ENCODE results near the gene STK24. TPM values are rescaled to one million over a fixed set of nuclear protein-coding genes. Genes with fewer than 3 reads are reported as not detected.

STK24 gene
- total RNA-seq, 1 donor from 2014 or later: 88.4 TPM

DNA sequence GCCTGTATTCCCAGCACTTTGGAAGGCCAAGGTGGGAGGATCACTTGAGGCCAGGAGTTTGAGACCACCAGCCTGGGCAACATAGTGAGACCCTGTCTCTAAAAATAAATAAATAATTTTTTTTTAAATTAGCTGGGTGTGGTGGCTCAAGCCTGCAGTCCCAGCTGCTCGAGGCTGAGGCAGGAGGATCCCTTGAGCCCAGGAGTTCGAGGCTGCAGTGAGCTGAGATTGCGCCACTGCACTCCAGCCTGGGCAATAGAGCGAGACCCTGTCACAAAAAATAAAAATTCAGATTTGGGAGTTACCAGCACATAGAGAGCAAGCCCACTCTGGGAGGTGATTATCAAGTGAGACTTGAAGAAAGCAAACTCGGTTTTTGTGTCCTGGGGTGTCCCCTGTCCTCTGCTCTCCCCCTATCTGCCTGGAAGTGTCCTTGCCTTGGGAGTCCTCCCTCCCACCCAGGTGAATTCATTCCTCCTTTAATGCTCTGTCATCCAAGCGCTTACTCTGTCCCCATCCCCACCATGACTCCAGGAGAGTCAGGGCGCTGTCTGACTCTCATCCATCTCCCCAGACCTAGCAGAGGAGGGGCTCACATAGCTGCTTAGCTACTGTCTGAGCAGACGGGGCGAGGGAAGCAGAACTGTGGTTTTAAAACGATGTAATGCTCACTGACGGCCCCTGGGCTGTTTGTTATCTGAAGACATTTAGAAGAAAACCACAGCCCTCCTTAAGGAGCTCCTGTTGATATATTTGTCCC is 146.8 kb downstream of the STK24 start:
- Mint-ChIP-seq H3K4me1 (peaks cover 11% of the 10 kb centered on the region), H3K27me3 (ENCODE audit: low read depth) (no peaks in the 10 kb centered on the region), H3K27ac (peak overlapping the region; percentile 75), H3K36me3 (peaks cover 49% of the 10 kb centered on the region), H3K4me3 (no peak overlapping the region), H3K9me3 (no peaks in the 10 kb centered on the region)
- TF ChIP-seq, protein P1, sequence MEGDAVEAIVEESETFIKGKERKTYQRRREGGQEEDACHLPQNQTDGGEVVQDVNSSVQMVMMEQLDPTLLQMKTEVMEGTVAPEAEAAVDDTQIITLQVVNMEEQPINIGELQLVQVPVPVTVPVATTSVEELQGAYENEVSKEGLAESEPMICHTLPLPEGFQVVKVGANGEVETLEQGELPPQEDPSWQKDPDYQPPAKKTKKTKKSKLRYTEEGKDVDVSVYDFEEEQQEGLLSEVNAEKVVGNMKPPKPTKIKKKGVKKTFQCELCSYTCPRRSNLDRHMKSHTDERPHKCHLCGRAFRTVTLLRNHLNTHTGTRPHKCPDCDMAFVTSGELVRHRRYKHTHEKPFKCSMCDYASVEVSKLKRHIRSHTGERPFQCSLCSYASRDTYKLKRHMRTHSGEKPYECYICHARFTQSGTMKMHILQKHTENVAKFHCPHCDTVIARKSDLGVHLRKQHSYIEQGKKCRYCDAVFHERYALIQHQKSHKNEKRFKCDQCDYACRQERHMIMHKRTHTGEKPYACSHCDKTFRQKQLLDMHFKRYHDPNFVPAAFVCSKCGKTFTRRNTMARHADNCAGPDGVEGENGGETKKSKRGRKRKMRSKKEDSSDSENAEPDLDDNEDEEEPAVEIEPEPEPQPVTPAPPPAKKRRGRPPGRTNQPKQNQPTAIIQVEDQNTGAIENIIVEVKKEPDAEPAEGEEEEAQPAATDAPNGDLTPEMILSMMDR (IDR thresholded peaks at IDR 0.05; ENCODE audit: unreplicated experiment): no peak
- no peak for DNase-seq (ENCODE audit: low spot score in 2 of 2, unreplicated experiment in 2 of 2)

DNA sequence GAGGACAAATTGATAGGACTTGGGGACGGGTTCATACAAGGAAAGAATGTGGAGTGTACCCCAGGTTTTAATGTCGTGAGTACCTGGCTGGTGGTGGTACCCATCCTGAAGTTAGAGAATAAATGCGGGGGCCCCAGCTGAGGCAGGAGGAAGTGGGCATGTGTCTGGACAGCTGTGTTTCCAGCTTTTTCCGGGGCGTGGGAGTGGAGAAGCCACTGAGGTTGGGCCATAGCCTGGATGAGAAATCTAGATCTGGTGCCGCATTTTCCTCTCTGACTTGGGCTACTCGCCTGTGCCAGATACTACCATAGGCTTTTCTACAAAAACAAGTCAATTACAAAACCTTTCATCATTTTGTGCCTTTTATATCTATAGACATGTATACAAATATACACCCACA is 147.4 kb downstream of the STK24 start:
- Mint-ChIP-seq H3K9me3 (no peaks in the 10 kb centered on the region), H3K27ac (no peak overlapping the region), H3K4me1 (peaks cover 11% of the 10 kb centered on the region), H3K4me3 (no peak overlapping the region), H3K27me3 (ENCODE audit: low read depth) (no peaks in the 10 kb centered on the region), H3K36me3 (peaks cover 54% of the 10 kb centered on the region)
- TF ChIP-seq, protein P1 (IDR thresholded peaks at IDR 0.05; ENCODE audit: unreplicated experiment): no peak
- DNase-seq (ENCODE audit: low spot score in 2 of 2, unreplicated experiment in 2 of 2): no peak

DNA sequence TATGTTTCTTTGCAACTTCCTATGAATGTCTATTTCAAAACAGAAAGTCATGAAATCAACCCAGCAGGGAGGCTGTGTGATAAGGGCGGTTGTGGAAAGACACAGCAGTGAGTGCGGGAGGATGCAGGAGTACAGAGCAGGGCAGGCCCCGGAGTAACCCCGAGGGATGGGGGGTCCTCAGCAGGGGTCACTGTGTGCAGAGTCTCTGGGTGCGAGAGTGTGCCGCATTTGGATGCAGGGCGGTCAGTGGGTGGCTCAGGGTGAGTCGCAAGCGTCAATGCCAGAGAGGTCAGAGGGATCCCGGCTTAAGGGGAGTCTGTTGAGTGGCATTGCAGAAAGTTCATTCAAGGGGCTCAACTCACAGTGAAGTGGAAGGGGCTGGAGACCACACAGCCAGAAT is 147.8 kb downstream of the STK24 start:
- Mint-ChIP-seq H3K27me3 (ENCODE audit: low read depth) (no peaks in the 10 kb centered on the region), H3K4me3 (no peak overlapping the region), H3K27ac (no peak overlapping the region), H3K36me3 (peaks cover 58% of the 10 kb centered on the region), H3K9me3 (no peaks in the 10 kb centered on the region), H3K4me1 (peaks cover 11% of the 10 kb centered on the region)
- DNase-seq (ENCODE audit: low spot score in 2 of 2, unreplicated experiment in 2 of 2): no peak
- TF ChIP-seq, protein P1 (IDR thresholded peaks at IDR 0.05; ENCODE audit: unreplicated experiment): no peak

- Mint-ChIP-seq H3K27ac (no peak overlapping the region), H3K9me3 (no peaks in the 10 kb centered on the region), H3K36me3 (peaks cover 60% of the 10 kb centered on the region), H3K4me3 (no peak overlapping the region), H3K27me3 (ENCODE audit: low read depth) (no peaks in the 10 kb centered on the region), H3K4me1 (peaks cover 11% of the 10 kb centered on the region)
- DNase-seq (ENCODE audit: low spot score in 2 of 2, unreplicated experiment in 2 of 2): no peak
- TF ChIP-seq, protein P1 (IDR thresholded peaks at IDR 0.05; ENCODE audit: unreplicated experiment): no peak
These were observed 148.5 kb downstream of the STK24 start for GRCh38 chr13:98428256-98428966.

DNA sequence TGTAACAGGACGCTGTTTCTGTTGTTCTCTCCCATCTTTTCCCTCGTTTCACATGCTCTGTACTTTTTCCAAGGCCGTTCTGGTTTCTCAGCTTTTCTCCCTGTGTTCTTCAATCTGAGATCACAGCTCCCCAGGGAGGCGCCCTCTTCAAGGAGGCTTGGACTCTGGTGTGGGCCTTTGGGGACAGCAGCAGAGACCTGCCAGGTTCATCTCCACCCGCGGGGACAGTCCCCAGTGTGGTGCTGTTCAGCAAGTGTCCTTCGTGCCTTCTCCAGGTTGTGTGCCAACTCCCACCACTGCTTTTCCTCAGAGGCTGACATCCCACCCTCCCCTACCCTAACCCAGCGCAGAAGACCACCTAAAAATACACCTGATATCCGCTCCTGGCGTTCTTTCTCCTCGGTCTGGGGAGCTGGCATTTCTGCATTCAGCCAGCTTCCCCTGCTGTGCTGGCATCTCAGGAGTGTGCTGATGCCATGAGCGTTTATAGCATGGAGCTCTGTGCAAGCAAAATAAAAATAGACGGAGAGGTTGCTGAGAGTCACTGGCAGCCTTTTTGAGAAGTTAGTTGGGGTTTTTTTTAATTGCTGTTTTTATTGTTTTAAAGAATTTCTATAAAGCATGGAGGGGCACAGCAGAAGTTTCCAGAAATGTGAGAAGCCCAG is 149.4 kb downstream of the STK24 start:
- Mint-ChIP-seq H3K27ac (no peak overlapping the region), H3K36me3 (peaks cover 59% of the 10 kb centered on the region)

More for the DNA sequence above, 149.4 kb downstream of the STK24 start:
- DNase-seq (ENCODE audit: low spot score in 2 of 2, unreplicated experiment in 2 of 2): no peak
- Mint-ChIP-seq H3K4me3 (no peak overlapping the region), H3K27me3 (ENCODE audit: low read depth) (no peaks in the 10 kb centered on the region), H3K4me1 (peaks cover 11% of the 10 kb centered on the region), H3K9me3 (no peaks in the 10 kb centered on the region)
- TF ChIP-seq, protein P1 (IDR thresholded peaks at IDR 0.05; ENCODE audit: unreplicated experiment): no peak

Measured in mesothelial cell of epicardium (in vitro differentiated cells).